Hepatocyte (in vitro differentiated cells): ENCODE results near the gene KIAA1210.

Source experiments
- CTCF ChIP-seq: fragments of 200-600 bp; sonication (generic); IDR thresholded peaks from 2 replicates; pipeline ENCODE4 v1.5.1; 2016; ENCODE audit warnings: antibody characterized with exemption, mild to moderate bottlenecking; ENCODE audit not compliant: poor library complexity
- EZH2 ChIP-seq: fragments of 200-600 bp; sonication (generic); IDR thresholded peaks from 2 replicates; pipeline ENCODE4 v1.6.1; 2016; ENCODE audit warnings: antibody characterized with exemption, mild to moderate bottlenecking, borderline replicate concordance

- TF ChIP-seq CTCF (no peak), EZH2 (no peak)
Measured at GRCh38 chrX:119150163-119151050, 22.8 kb upstream of the KIAA1210 start.
